HL-60 (cell line): Measurements from ENCODE around the gene SORCS2.

ENCODE experiments used
- CTCF ChIP-seq: IDR thresholded peaks from one replicate; pipeline ENCODE4 v1.5.1; 2011; ENCODE audit warnings: low read length, control low read depth, inconsistent platforms; ENCODE audit not compliant: insufficient read depth
- POLR2AphosphoS5 ChIP-seq: IDR thresholded peaks from 2 replicates; pipeline ENCODE4 v1.6.1; 2012; ENCODE audit warnings: low read depth
- TF ChIP-seq, protein P1 (sequence below): IDR thresholded peaks from 2 replicates; pipeline ENCODE4 v1.6.1; 2012; ENCODE audit warnings: low read depth; ENCODE audit not compliant: insufficient replicate concordance

DNA sequence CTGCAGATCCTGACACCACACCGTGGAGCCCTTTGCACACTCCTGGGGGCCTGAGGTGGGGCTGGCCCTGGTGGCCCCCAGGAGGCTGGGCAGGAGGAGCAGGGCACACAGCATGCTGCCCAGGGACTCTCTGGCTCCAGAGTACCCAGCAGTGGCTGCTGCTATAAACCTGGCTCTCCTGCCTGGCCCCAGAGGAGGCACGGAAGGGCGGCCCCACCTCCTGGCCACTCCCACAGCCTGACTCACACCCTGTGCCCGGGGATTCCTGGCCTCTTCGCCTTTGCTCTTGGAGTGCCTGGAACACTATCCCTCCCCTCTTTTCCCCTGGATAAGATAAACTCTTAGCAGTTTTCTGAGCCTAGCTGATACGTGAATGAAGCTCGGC lies 242.4 kb downstream of the SORCS2 start, which contains the start of gene PSAPL1:
- no peak for TF ChIP-seq CTCF
- TF ChIP-seq, protein P1, sequence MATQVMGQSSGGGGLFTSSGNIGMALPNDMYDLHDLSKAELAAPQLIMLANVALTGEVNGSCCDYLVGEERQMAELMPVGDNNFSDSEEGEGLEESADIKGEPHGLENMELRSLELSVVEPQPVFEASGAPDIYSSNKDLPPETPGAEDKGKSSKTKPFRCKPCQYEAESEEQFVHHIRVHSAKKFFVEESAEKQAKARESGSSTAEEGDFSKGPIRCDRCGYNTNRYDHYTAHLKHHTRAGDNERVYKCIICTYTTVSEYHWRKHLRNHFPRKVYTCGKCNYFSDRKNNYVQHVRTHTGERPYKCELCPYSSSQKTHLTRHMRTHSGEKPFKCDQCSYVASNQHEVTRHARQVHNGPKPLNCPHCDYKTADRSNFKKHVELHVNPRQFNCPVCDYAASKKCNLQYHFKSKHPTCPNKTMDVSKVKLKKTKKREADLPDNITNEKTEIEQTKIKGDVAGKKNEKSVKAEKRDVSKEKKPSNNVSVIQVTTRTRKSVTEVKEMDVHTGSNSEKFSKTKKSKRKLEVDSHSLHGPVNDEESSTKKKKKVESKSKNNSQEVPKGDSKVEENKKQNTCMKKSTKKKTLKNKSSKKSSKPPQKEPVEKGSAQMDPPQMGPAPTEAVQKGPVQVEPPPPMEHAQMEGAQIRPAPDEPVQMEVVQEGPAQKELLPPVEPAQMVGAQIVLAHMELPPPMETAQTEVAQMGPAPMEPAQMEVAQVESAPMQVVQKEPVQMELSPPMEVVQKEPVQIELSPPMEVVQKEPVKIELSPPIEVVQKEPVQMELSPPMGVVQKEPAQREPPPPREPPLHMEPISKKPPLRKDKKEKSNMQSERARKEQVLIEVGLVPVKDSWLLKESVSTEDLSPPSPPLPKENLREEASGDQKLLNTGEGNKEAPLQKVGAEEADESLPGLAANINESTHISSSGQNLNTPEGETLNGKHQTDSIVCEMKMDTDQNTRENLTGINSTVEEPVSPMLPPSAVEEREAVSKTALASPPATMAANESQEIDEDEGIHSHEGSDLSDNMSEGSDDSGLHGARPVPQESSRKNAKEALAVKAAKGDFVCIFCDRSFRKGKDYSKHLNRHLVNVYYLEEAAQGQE: no peak
- TF ChIP-seq POLR2AphosphoS5: no peak
